Sigmoid colon (tissue), 7 donors: Measurements from ENCODE around the gene NRP1. TPM values are rescaled to one million over a fixed set of nuclear protein-coding genes. Genes with fewer than 3 reads are reported as not detected.

Source experiments
- DNase-seq: peaks from one replicate; pipeline ENCODE4 v3.0.0-alpha.2; 2019
- H3K27ac ChIP-seq, 4 donors: fragments of 200-600 bp; sonication (generic); one replicate each; pipeline ENCODE4 v1.5.1; 2016 to 2019; ENCODE audit warnings: mild to moderate bottlenecking in 1 of 4
- H3K27me3 ChIP-seq, 3 donors: fragments of 200-600 bp; sonication (generic); one replicate each; pipeline ENCODE4 v1.5.1; 2019; ENCODE audit warnings: mild to moderate bottlenecking in 1 of 3
- H3K36me3 ChIP-seq, 4 donors: fragments of 200-600 bp; sonication (generic); one replicate each; pipeline ENCODE4 v1.5.1; 2016 to 2019
- H3K4me1 ChIP-seq, 4 donors: fragments of 200-600 bp; sonication (generic); one replicate each; pipeline ENCODE4 v1.5.1; 2017 to 2019
- H3K4me3 ChIP-seq, 4 donors: fragments of 200-600 bp; sonication (generic); one replicate each; pipeline ENCODE4 v1.5.1; 2017 to 2019; ENCODE audit warnings: mild to moderate bottlenecking in 2 of 4, moderate library complexity in 1 of 4
- H3K9me3 ChIP-seq, 4 donors: fragments of 200-600 bp in 3 of 4; sonication (generic) in 3 of 4; one replicate each; pipeline versions ENCODE4 v1.5.1 to v1.6.1; 2013 to 2019
- EP300 ChIP-seq, 4 donors: sonication (generic); formaldehyde crosslinking; IDR thresholded peaks; one replicate each; pipeline ENCODE4 v1.6.1; 2017; ENCODE audit warnings: antibody characterized with exemption in 4 of 4
- POLR2A ChIP-seq, 2 donors: fragments of 450-650 bp; IDR thresholded peaks; one replicate each; pipeline ENCODE4 v1.6.1; 2016; ENCODE audit warnings: antibody characterized with exemption in 2 of 2, mild to moderate bottlenecking in 2 of 2, moderate library complexity in 2 of 2
- POLR2AphosphoS5 ChIP-seq, 4 donors: sonication (generic); formaldehyde crosslinking; IDR thresholded peaks; one replicate each; pipeline ENCODE4 v1.6.1; 2017; ENCODE audit warnings: antibody characterized with exemption in 4 of 4
- WGBS, 2 donors: extraction: QIAGEN DNeasy Blood & Tissue Kit; methylation state at CpG; one replicate each; pipeline ENCODE4 v1.1.7; 2013; 5-methylcytosine and 5-hydroxymethylcytosine counted together
- intact Hi-C: fragments of 100-400 bp; cut with DNase I; formaldehyde crosslinking; loops from one replicate; pipeline ENCODE4 v1.15.1; 2023
- polyA plus RNA-seq, 3 donors: library from polyadenylated mRNA; stranded (reverse); fragments of 200-250 nt; gene quantifications; one replicate each; pipeline ENCODE4 v1.2.3, GENCODE V29; 2013
- total RNA-seq, 4 donors: library from RNA; depleted of rRNA; stranded (reverse); fragments of >200 nt; gene quantifications; one replicate each; pipeline ENCODE4 v1.1.0, GENCODE V29; 2016
- TF ChIP-seq, protein P1 (sequence below), 4 experiments: fragments of 450-650 bp in 3 of 4; fragments of 200-600 bp in 1 of 4; IDR thresholded peaks; one replicate each; pipeline ENCODE4 v1.5.1; 2016 to 2019; ENCODE audit warnings: antibody characterized with exemption in 4 of 4, mild to moderate bottlenecking in 3 of 4, moderate library complexity in 2 of 4
- donor health status: healthy with polysubstance abuse.
- donor health status: Bipolar disorder and iron deficiency.
- donor health status: healthy.

NRP1 gene
- total and polyA plus RNA-seq, 7 donors = 3.6 to 52.4 (median 44.1) TPM

DNA sequence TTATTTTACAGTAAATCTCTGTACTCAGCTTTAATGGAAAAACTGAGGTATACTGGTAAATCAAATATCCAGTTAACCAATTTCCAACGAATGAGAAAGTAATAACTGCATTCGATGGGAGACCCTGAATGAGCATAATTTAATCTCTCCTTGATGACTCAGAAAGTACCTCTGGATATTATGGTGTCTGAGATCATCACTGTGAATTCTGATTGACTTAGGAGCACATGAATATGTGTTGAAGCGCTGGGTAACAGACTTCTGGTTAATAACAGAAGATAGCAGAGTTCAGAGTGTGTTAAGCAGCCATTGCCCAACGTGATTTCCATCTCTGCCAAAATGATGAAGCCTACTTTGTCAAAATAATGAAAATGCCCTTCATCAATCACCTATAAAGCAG, 116.6 kb downstream of the NRP1 start:
- H3K27me3 ChIP-seq = no peaks in the 10 kb centered on the region
- TF ChIP-seq POLR2AphosphoS5 (IDR thresholded peaks at IDR 0.05) (no peak), EP300 (IDR thresholded peaks at IDR 0.05) (no peak), POLR2A (IDR thresholded peaks at IDR 0.05) (no peak)
- TF ChIP-seq, protein P1, sequence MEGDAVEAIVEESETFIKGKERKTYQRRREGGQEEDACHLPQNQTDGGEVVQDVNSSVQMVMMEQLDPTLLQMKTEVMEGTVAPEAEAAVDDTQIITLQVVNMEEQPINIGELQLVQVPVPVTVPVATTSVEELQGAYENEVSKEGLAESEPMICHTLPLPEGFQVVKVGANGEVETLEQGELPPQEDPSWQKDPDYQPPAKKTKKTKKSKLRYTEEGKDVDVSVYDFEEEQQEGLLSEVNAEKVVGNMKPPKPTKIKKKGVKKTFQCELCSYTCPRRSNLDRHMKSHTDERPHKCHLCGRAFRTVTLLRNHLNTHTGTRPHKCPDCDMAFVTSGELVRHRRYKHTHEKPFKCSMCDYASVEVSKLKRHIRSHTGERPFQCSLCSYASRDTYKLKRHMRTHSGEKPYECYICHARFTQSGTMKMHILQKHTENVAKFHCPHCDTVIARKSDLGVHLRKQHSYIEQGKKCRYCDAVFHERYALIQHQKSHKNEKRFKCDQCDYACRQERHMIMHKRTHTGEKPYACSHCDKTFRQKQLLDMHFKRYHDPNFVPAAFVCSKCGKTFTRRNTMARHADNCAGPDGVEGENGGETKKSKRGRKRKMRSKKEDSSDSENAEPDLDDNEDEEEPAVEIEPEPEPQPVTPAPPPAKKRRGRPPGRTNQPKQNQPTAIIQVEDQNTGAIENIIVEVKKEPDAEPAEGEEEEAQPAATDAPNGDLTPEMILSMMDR (IDR thresholded peaks at IDR 0.05) = no peak
- H3K36me3 ChIP-seq = peaks cover 0 to 35% (median 0%) of the 10 kb centered on the region in 4 donors
- WGBS, 2 donors = 73 to 84% methylated on average over 4 of the region's 4 CpGs
- intact Hi-C loops = no loop called here
- no peak overlapping the region for H3K4me3 ChIP-seq
- DNase-seq = no peak
- no peak overlapping the region for H3K27ac ChIP-seq
- H3K9me3 ChIP-seq = no peaks in the 10 kb centered on the region
- no peaks in the 10 kb centered on the region for H3K4me1 ChIP-seq

DNA sequence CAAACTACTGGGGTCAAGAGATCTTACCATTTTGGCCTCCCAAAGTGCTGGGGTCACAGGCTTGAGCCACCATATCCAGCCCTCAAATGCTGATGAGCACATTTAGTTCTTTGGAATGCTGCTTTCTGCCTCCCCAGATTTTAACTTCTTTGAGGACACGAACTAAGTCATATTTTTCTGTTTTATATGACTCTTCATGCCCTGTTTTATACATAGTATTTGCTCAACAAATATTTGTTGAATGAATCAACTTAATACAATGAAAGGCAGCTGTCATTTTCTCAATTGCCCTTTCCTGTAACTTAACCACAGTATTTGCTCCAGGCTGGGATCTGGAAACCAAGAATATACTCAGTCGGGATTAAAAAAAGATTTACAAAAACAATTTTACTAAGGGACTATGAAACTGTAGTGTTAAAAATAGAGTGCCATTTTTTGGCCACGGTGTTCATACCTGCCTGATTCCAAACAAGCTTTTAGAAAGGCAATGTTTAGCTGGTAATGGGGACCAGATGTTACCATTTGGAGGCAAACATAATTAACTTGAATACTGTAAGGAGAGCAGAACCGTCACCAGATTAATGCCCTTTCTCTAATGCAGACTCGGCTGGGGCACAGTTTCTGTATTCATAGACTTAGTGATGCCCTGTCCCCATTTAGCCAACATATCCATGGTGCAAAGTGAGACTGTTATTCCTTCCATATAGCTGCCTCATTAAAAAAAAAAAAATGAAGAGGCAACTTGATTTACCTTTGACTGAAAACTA, 117.6 kb downstream of the NRP1 start:
- Histone ChIP-seq H3K27me3 (no peaks in the 10 kb centered on the region), H3K36me3 (peaks cover 0 to 35% (median 0%) of the 10 kb centered on the region in 4 donors), H3K4me1 (peaks cover 0 to 4% (median 0%) of the 10 kb centered on the region in 4 donors), H3K9me3 (no peaks in the 10 kb centered on the region), H3K4me3 (no peak overlapping the region), H3K27ac (peak overlapping the region in 3 of 4 donors; percentile 5 to 20 (median 11))
- WGBS, 2 donors = 38 to 65% methylated on average over 5 of the region's 5 CpGs
- TF ChIP-seq POLR2AphosphoS5 (IDR thresholded peaks at IDR 0.05) = no peak
- no peak for TF ChIP-seq POLR2A (IDR thresholded peaks at IDR 0.05)
- TF ChIP-seq, protein P1 (IDR thresholded peaks at IDR 0.05) = no peak
- no peak for TF ChIP-seq EP300 (IDR thresholded peaks at IDR 0.05)
- no peak for DNase-seq
- intact Hi-C loops = no loop called here

DNA sequence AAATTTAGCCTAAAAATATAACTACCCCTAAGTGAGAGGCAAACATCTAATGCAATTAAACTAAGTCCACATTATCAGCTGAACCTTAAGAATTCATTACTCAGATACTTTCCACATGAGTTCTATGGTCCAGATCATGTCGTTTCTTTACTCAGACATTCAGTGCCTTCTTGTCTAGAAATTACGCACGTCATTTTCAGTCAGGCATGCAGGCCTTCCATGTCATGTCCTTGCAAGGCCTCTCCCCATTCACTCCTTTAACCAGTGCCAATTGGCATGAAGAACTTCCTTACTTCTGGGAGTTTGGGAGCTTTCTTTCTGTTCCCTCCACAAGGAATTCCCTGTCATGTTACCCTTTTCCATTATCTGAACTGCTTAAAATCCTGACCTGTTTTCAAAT, 118.8 kb downstream of the NRP1 start:
- Histone ChIP-seq H3K9me3 (no peaks in the 10 kb centered on the region), H3K4me3 (no peak overlapping the region), H3K4me1 (peaks cover 0 to 8% (median 4%) of the 10 kb centered on the region in 4 donors), H3K27ac (peak overlapping the region in 1 of 4 donors; percentile 20), H3K36me3 (peaks cover 0 to 25% (median 0%) of the 10 kb centered on the region in 4 donors), H3K27me3 (no peaks in the 10 kb centered on the region)
- intact Hi-C loops = no loop called here
- WGBS, 2 donors = 88 to 95% methylated on average over 3 of the region's 3 CpGs
- no peak for DNase-seq
- TF ChIP-seq POLR2A (IDR thresholded peaks at IDR 0.05) (no peak), POLR2AphosphoS5 (IDR thresholded peaks at IDR 0.05) (no peak), EP300 (IDR thresholded peaks at IDR 0.05) (no peak)
- TF ChIP-seq, protein P1 (IDR thresholded peaks at IDR 0.05) = no peak

DNA sequence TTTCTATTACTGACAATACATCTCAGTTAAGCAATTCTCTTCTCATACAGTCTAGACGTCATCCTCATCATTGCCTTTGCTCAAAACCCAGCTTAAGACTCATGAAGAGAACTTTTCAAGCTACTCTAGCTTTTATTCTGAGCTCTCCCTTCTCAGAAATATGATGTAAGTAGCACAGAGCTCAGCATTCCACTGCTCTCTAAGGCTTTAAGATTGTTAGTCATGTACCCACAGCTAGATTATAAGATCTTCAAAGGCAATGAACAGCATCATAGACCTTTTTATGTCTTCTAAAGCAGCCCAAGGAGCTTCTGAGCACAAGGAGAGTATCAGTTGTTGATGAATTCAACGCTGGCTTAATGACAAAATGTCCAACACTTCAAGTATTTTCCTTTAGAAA, 119.3 kb downstream of the NRP1 start:
- intact Hi-C loops = no loop called here
- 73 to 86% methylated on average over 2 of the region's 2 CpGs for WGBS, 2 donors
- H3K27me3 ChIP-seq = no peaks in the 10 kb centered on the region
- no peak overlapping the region for H3K27ac ChIP-seq
- H3K9me3 ChIP-seq = no peaks in the 10 kb centered on the region
- peaks cover 0 to 21% (median 0%) of the 10 kb centered on the region in 4 donors for H3K36me3 ChIP-seq
- peaks cover 0 to 8% (median 4%) of the 10 kb centered on the region in 4 donors for H3K4me1 ChIP-seq
- no peak for TF ChIP-seq EP300 (IDR thresholded peaks at IDR 0.05)
- TF ChIP-seq, protein P1 (IDR thresholded peaks at IDR 0.05) = no peak
- TF ChIP-seq POLR2A (IDR thresholded peaks at IDR 0.05) = no peak
- no peak for TF ChIP-seq POLR2AphosphoS5 (IDR thresholded peaks at IDR 0.05)
- DNase-seq = no peak
- no peak overlapping the region for H3K4me3 ChIP-seq
